ENCODE results near the gene ANKRD23.

ANKRD23 gene

GRCh38 chr2:96877042-96877451 is 33.2 kb upstream of the ANKRD23 start:
- DNase-seq, result no peak

DNA sequence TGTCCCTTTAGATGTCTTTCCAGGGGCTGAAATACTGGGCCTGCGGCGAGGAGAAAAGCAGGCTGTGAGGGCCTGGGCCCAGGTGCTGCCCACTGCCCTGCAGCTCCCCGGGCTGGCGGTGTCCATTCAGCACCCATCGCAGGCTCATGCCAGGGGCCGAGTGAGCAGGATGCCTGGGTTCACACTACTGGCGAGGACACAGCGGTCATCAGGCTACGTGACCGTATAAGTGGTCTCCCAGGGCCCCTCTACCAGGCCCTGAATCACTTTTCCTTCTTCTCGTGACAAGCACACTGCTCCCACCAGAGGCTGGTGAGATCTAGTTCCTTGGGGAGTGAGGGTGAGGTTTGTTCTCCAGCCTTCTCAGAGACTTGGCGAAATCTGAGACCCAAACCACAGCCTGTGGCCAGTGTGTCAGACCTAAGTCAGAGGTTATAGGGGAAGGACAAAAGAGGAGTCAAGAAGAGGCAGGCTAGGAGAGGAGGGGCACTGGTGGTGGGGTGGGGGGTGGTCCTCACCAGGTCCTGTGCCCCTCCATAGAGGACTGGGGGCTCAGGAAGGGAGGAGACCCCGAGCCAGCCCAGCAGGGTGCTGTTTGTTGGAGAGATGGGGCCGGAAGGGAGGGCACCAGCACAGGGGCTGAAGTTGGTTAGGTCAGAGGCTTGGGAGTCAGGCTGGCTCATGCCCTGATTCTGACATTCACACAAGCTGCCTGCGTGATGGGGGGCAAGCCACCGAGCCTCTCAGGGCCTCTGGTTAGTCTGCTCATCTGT is 32.6 kb upstream of the ANKRD23 start:
- no peak for DNase-seq

DNA sequence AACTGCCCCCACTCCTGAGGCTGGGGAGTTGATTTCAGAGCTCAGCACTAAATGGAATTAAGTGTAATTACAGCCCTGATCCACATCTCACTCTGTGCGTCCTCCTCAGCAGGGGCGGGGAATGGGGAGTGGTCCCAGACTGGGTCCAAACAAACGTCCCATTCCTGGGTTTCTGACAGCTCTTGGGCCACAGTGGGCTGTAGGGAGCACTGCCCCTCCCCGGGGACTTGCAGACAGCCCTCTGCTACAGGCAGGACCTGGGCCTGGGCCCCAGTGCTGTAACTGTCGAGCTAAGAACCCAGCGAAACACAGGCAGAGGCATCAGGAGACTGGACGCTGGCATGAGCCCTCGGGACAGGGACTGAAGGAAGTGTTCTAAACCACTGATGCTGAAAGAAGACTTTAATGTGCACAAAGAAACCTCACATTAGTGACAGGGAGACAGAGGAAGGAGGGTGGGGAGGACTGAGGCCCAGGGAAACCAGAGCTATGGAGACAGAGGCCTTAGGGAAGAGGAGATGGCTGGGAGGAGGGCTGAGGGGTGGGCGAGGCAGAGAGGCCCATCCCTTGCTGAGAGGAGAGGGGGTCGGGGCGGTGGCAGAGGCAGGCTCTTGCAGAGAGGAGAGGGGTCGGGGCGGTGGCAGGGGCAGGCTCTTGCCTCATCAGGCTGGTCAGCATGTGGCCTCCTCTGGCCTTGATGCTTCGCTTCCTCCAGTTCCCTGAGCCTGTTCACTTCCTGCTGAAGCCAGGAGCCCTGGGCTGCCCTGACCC is 31.9 kb upstream of the ANKRD23 start:
- DNase-seq, result no peak

DNA sequence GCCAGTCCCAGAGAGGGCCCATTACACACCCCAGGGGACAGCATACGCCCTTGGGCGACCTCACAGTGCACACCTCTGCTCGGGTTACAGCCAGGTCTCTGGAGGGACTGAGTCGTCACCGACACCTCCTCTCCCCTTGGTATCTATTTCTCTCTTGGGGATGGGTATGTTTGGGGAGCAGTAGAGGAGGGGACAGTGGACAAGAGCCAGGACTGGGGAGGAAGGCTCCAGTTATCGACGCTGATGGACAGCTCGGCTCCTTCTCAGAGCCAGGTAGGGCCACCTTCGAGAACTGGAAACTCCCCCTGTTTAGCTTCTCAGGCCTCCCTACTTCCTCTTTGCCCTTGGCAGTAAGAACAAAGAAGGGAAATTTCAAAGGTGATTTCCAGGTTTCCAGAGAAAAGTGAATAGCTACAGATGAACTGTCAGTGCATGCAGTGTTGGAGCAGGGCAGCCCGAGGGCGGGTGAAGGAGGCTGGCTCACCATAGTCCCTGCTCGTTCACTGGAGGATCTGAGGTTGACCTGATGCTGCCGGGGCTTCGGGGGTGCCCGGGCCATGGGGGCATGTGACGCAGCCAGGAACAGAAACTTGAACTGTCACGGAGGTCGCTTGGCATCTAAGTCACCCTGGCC is 30.5 kb upstream of the ANKRD23 start:
- no peak for DNase-seq

DNA sequence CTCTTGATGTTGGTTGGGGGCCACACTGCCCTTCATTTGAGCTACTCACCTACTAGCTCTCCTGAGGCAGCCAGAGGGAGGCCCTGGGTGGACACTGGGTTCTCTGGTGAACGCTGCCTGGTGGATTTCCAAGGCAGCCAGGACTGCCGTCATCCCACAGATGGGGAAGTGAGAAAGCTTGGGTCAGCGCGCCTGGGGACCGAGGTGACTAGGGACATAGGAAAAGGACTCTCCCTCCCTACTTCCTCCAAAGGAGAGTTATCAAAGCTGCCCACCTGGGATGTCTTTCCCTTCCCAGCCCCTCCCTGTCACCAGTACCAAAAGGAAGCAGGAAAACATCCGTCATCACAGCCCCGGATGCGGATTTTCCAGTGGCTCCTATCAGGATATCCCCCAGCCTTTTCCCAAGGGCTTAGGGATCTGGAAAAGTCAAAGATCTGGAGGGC is 29.9 kb upstream of the ANKRD23 start:
- DNase-seq, result no peak

- no peak for DNase-seq
Measured at GRCh38 chr2:96872591-96873349, 28.9 kb upstream of the ANKRD23 start.

DNA sequence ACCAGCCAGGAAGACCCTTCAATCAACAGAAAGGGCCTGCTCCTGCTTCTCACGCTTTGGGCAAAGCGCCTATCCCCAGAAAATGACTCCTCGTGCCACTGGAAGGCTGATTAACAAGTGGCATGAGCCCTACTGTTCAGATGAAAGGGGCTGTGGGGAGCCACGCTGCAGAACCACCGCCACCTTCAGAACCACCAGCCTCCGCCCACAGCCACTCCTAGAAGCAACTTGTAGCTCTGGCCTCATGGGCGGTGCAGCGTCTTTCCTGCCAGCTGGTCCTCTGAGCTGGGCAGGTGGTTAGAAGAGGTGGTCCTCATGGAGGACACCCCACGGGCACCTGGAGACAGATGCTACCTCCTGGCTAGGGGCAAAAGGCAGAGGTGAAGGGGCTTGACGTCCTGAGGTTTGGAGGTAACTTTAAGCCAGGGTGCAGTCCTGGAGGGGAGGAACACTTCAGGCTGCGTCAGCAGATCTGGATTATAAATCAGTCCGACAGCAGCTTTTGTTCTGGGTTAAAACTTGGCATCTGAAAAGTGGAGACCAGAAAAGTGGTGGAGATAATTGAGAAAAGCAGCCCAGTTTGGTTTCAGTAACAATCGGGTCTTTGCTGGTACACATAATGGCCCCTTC is 26.9 kb upstream of the ANKRD23 start:
- peak in 4 of 5 donors; percentile 55 to 60 (median 57) for DNase-seq

GRCh38 chr2:96869822-96870625 is 26.2 kb upstream of the ANKRD23 start, which contains the start of gene SEMA4C:
TSS of gene SEMA4C (minus strand) at chr2:96870080. CDS start at chr2:96867886, 2,194 bp downstream.
- peak; percentile 24 to 67 (median 51) for DNase-seq

DNA sequence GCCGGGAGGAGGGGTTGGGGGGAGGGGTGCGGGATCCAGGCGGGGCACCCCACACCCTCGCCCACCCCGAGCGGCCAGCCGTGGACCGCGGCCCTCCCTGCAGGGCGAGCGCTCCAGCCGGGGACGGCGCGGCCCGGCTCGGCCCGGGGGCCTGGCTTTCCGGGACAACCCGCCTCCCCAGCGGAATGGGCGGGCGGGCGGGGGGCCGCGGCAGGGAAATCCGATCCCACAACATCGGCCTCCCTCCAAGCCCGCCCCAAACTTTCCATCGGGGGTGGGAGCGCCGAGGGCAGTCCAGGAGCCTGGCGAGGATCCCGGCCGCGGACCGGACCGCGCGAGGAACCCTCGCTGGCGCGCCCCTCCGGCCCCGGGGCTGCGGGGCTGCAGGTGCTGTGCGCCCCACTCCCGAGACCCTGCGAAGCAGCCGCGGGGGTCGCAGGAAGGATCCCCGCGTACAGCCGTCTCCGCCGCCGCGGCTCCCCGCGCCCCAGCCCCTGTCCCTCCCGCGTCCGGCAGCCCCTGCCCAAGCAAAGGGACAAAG is 25.5 kb upstream of the ANKRD23 start:
- DNase-seq, result peak in 1 of 5 donors; percentile 22

DNA sequence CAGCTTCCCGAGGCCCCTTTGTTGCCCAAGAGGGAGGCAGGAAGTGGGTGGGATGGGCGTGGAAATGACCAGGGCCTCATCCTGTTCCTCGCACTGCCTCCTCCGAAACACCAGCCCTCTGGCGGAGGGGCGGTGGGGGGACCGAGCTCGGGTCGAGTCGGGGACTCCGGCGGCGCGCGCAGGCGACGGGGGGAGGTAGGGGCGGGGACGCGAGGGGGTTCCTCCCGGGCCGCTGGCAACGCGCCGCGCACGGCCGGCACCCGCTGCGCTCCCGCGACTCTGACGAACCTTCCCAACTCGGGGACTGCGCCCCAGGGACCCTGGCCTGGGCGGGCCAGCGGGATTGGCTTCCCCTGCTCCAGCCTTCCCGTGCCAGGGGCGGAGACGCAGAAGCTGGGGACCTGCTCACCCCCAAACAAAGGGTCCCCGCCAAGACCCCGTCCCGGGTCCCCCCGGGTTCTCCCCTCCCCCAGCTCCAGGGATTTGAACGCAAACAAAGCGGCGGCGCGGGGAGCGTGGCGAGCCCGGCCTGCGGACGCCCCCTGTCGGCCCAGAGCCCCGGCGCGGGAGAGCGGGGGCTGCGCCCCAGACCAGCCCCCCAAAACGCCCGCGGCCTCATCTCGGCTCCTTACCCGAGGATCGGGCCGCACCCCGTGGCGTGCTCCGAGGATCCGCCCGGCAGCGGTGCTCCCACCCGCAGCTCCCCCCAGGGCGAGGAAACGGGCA is 24.9 kb upstream of the ANKRD23 start:
- DNase-seq, result peak; percentile 40 to 69 (median 52)

- DNase-seq, result peak in 2 of 5 donors; percentile 15 to 29
Measured at GRCh38 chr2:96867756-96868554, 24.1 kb upstream of the ANKRD23 start.

- DNase-seq, result no peak
Measured at GRCh38 chr2:96866986-96867755, 23.4 kb upstream of the ANKRD23 start.

DNA sequence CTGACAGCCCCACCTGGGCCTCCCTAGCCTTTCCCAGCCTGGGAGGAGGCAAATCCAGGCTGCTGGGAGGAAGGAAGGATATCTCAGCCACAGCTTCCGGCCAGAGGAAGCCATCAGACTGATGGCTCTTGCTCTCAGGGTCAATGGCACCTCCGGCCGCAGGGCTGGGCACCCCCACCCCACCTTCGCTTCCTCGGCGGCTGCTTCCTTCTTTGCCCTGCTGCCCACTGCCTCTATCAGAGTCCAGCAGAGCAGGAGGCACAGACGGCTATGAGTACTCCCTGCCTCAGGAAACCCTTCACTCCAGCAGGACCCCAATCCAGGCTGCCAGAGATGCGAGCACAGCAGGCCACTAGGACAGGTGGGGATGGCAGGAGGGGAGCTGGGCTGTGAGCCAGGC is 22.8 kb upstream of the ANKRD23 start:
- DNase-seq, result no peak

DNA sequence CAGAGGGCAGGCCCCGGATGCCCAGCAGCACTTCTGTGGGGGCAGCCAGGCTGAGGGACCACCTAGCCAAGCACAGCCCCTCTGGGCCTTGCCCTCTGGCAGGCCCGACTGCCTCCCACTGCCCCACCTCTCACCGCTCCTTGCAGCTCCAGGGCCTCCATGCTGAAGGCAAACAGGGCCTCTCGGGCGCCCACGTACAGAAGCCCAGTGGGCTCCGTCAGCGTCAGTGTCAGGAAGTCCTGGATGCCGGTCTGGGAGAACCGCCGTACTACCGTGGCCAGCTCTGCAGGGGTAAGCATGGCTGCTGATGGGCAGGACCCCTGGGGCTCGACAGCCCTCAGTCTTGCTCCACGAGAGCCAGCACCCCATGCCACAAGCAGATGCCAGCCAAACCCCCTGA is 22.3 kb upstream of the ANKRD23 start:
- DNase-seq, result no peak

DNA sequence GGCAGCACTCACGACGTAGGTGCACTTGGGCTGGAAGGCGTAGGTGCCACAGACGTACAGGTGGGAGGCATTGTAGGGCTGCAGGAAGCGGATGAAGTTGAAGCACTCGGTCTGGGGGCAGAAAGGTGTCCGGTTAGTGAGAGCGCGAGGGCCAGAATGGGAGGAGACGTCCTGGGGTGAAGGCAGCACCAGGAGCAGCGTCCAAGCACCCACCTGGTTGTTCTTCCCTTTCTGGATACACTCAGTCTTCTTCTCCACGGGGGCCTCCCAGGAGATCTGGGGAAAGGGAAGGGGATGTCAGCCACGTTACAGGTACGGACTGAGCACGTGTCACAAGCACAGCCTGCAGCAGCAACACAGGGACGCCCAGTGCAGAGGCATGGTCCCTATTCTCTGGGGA is 21.8 kb upstream of the ANKRD23 start:
- no peak for DNase-seq

GRCh38 chr2:96864343-96865091 is 20.7 kb upstream of the ANKRD23 start:
- DNase-seq, result no peak

DNA sequence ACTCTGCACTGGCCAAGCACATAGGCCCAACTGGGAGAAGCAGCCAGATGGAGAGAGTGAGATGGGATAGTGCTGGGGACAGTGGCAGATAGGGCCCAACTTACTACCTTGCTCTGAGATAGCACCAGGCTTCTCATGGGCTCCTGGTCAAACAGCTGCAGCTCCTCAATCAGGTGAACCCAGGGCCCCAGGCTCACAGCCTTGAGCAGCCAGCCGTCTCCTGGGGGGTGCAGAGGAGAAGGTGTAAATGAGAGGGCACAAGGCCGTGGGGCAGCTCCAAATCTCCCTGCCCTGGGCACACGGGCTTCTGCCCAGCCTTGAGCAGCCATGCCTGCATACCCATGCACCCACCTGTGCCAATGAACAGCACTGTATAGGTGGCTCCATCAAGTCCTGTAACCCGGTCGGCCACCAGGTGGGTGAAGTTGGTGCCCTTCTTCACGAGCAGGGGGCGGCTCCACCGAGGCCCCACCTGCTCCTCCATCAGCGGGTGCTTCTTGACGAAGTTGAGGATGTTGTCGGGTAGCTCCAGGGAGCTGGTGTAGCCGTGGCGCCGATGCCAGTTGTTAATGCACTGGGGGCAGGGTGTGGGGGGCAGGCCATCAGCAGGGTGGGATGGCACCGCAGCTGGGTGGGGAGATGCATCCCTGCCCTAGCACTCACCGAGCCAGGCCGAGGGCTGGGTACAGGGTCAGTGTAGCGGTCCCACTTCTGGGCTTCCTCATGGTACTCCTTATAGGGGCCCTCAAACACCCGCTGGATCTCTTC is 19.9 kb upstream of the ANKRD23 start:
- no peak for DNase-seq

All from T-helper 1 cell (primary cell).